Spleen (tissue), 7 donors: ENCODE results near the gene FES.

Experiments used
- CTCF ChIP-seq, 11 experiments: fragments of 200-600 bp in 7 of 11; fragments of 450-650 bp in 4 of 11; sonication (generic) in 4 of 11; IDR thresholded peaks in 8 of 11; conservative IDR thresholded peaks in 3 of 11; 1 replicate in 7 of 11; 2 replicates in 4 of 11; pipeline versions ENCODE4 v1.4.0 to v1.8.0; 2016 to 2021; ENCODE audit warnings: antibody characterized with exemption in 11 of 11, inconsistent platforms in 4 of 11, mild to moderate bottlenecking in 1 of 11
- POLR2A ChIP-seq, 3 donors: fragments of 450-650 bp; IDR thresholded peaks; one replicate each; pipeline ENCODE4 v1.5.1; 2017; ENCODE audit warnings: antibody characterized with exemption in 3 of 3, mild to moderate bottlenecking in 1 of 3
- POLR2AphosphoS5 ChIP-seq, 3 donors: sonication (generic); formaldehyde crosslinking; IDR thresholded peaks; one replicate each; pipeline ENCODE4 v1.5.1; 2017; ENCODE audit warnings: antibody characterized with exemption in 3 of 3
- donor health status: DM: no; HTN: no; CAD: no; lungs with moderate emphysema.
- donor health status: DM: no; HTN: no; CAD: no.
- donor health status: DM: no; HTN: no; CAD: no.

GRCh38 chr15:90834626-90835025, 49.7 kb upstream of the FES start:
- no peak for TF ChIP-seq POLR2AphosphoS5 (IDR thresholded peaks at IDR 0.05)
- TF ChIP-seq CTCF (IDR thresholded peaks at IDR 0.05 in 8 of 11, conservative IDR thresholded peaks at IDR 0.05 in 3 of 11), result no peak
- no peak for TF ChIP-seq POLR2A (IDR thresholded peaks at IDR 0.05)
